Central memory CD8-positive, alpha-beta T cell (primary cell): Measurements from ENCODE around the gene ICAM1.

Experiments
- ATAC-seq: fragments of 150-1000 bp; cut with Tn5 transposase; replicated peaks from 2 replicates; pipeline ENCODE4 v1.10.0; 2022; ENCODE audit warnings: mild to moderate bottlenecking, moderate FRiP score, moderate number of reproducible peaks; ENCODE audit not compliant: poor library complexity, severe bottlenecking; ENCODE audit errors: extremely low read depth
- DNase-seq, 2 donors: peaks; one replicate each; pipeline ENCODE4 v3.0.0; 2021; ENCODE audit warnings: low spot score in 2 of 2
- H3K27ac Mint-ChIP-seq: one replicate; pipeline ENCODE4 v1.8.0; 2022; ENCODE audit warnings: low read depth, mild to moderate bottlenecking, moderate library complexity, mixed read lengths
- H3K27me3 Mint-ChIP-seq: one replicate; pipeline ENCODE4 v1.8.0; 2022; ENCODE audit warnings: mixed read lengths
- H3K36me3 Mint-ChIP-seq: one replicate; pipeline ENCODE4 v1.8.0; 2022; ENCODE audit warnings: mild to moderate bottlenecking, moderate library complexity, mixed read lengths; ENCODE audit not compliant: insufficient read depth
- H3K4me1 Mint-ChIP-seq: one replicate; pipeline ENCODE4 v1.8.0; 2022; ENCODE audit warnings: mixed read lengths
- H3K4me3 Mint-ChIP-seq: one replicate; pipeline ENCODE4 v1.8.0; 2022; ENCODE audit warnings: mild to moderate bottlenecking, moderate library complexity, mixed read lengths
- H3K9me3 Mint-ChIP-seq: one replicate; pipeline ENCODE4 v1.8.0; 2022; ENCODE audit warnings: mixed read lengths

The ICAM1 gene

DNA sequence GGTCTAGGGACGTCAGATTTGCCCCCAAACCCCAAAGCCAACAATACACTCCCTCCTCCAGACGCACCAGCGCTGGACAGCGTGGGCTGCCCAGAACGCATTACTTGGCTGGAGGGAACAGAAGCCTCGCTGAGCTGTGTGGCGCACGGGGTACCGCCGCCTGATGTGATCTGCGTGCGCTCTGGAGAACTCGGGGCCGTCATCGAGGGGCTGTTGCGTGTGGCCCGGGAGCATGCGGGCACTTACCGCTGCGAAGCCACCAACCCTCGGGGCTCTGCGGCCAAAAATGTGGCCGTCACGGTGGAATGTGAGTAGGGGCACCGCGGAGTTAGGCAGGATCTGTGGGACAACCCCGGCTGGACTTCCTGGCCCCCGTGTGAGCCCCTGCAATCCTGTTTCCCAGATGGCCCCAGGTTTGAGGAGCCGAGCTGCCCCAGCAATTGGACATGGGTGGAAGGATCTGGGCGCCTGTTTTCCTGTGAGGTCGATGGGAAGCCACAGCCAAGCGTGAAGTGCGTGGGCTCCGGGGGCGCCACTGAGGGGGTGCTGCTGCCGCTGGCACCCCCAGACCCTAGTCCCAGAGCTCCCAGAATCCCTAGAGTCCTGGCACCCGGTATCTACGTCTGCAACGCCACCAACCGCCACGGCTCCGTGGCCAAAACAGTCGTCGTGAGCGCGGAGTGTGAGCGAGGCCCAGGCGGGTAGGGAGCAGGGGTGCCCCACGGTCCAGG lies 22.9 kb downstream of the ICAM1 start:
- peaks cover 15% of the 10 kb centered on the region for H3K36me3 Mint-ChIP-seq
- peak overlapping the region; percentile 85 for H3K27ac Mint-ChIP-seq
- no peak for DNase-seq
- H3K27me3 Mint-ChIP-seq: peaks cover 48% of the 10 kb centered on the region
- H3K4me1 Mint-ChIP-seq: peaks cover 48% of the 10 kb centered on the region
- H3K9me3 Mint-ChIP-seq: no peaks in the 10 kb centered on the region
- no peak for ATAC-seq
- peak overlapping the region; percentile 87 for H3K4me3 Mint-ChIP-seq

DNA sequence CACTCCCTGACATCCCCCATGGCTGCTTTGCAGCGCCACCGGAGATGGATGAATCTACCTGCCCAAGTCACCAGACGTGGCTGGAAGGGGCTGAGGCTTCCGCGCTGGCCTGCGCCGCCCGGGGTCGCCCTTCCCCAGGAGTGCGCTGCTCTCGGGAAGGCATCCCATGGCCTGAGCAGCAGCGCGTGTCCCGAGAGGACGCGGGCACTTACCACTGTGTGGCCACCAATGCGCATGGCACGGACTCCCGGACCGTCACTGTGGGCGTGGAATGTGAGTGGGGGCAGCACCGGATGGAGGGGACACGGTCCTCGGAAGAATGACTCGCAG lies 23.4 kb downstream of the ICAM1 start:
- Mint-ChIP-seq H3K27ac (no peak overlapping the region), H3K4me1 (peaks cover 42% of the 10 kb centered on the region), H3K9me3 (no peaks in the 10 kb centered on the region), H3K36me3 (peaks cover 13% of the 10 kb centered on the region), H3K4me3 (peak overlapping the region; percentile 80), H3K27me3 (peaks cover 42% of the 10 kb centered on the region)
- ATAC-seq (no peak), DNase-seq (no peak)

DNA sequence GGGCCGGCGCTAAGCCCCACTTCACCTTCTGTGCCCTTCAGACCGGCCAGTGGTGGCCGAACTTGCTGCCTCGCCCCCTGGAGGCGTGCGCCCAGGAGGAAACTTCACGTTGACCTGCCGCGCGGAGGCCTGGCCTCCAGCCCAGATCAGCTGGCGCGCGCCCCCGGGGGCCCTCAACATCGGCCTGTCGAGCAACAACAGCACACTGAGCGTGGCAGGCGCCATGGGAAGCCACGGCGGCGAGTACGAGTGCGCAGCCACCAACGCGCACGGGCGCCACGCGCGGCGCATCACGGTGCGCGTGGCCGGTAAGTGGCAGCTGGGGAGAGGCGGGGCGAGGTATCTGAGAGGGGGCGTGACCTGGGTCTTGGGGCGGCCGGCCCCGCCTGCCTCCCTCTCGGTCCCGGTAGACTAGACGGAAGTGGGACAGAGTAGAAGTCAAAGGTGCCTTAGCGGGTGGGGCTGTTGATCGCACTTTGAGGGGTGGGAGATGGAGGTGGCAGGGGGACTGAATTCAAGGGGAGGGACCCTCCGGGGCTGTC lies 24.5 kb downstream of the ICAM1 start:
- Mint-ChIP-seq H3K27me3 (peaks cover 33% of the 10 kb centered on the region), H3K9me3 (no peaks in the 10 kb centered on the region), H3K4me3 (peak overlapping the region; percentile 80), H3K36me3 (peaks cover 12% of the 10 kb centered on the region), H3K4me1 (peaks cover 36% of the 10 kb centered on the region), H3K27ac (peak overlapping the region; percentile 66)
- peak; percentile 70 for ATAC-seq
- peak; percentile 52 to 63 for DNase-seq

DNA sequence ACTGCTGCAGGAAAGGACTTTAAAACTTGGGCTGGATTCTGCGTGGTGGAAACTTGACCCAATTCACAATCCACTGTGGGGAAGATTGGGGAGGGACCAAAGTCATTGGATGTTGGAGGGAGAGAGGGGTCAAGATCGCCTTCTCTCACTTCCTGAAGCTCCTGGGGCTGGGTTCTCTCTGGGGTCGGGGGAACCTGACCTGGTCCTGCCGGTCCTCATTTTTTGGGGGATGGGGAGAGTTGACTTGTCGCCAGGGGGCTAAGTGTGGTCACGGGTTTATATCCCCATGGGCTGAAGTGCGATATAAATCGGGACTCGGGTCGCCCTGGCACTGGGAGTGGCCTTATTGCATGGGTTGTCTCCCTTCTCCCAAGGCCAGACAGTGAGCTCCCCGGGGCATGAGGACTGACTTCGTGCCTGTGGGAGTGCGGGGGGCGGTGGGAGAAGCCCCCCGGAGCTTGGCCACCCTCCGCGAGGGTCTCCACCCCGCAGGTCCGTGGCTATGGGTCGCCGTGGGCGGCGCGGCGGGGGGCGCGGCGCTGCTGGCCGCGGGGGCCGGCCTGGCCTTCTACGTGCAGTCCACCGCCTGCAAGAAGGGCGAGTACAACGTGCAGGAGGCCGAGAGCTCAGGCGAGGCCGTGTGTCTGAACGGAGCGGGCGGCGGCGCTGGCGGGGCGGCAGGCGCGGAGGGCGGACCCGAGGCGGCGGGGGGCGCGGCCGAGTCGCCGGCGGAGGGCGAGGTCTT lies 25.1 kb downstream of the ICAM1 start:
- no peaks in the 10 kb centered on the region for H3K9me3 Mint-ChIP-seq
- peaks cover 11% of the 10 kb centered on the region for H3K36me3 Mint-ChIP-seq
- peaks cover 27% of the 10 kb centered on the region for H3K27me3 Mint-ChIP-seq
- ATAC-seq (no peak), DNase-seq (no peak)
- peaks cover 30% of the 10 kb centered on the region for H3K4me1 Mint-ChIP-seq
- H3K4me3 Mint-ChIP-seq: peak overlapping the region; percentile 80
- peak overlapping the region; percentile 66 for H3K27ac Mint-ChIP-seq

DNA sequence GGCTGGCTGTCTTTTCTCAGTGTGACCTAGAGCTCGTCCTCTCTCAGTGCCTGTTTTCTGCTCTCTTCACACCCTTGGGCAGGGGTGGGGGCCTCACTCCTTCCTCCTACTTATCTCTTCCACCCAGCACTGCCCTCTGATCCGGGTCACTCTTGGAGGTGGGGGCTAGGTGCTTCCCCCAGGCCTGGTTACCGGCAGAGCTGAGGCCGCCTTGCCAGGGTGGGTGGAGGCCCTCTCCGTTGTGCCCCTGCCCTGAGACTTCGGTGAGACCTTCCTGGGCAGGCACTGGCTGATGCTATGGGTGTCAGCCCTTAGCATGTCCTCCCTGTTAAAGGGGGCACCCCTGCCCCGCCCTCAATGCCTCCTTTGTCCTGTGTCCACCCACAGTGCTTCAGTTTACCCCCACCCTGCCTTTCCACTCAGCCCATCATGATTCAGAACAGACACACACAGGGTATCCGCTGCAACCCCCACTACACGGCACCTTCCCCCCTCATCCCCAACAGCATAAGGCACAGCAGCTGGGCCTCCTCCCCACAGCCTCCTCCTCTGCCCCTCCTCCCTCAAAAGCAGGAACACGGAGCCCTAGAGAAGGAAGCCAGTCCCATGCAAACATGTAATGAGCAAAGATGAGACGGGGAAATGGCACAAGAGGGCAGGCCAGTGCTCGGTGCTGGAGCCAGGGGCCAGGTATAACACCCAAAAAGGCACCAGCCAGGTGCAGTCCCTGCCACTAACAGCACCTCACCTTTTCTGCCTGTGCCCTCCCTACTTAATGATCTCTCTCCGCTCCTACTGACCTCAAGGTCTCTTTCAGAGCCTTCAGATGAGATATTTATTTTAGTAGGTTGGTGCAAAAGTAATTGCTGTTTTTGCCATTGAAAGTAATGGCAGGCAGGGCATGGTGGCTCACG lies 28.9 kb downstream of the ICAM1 start:
- Mint-ChIP-seq H3K36me3 (peaks cover 4% of the 10 kb centered on the region), H3K27me3 (no peaks in the 10 kb centered on the region), H3K4me1 (peaks cover 8% of the 10 kb centered on the region), H3K4me3 (no peak overlapping the region), H3K27ac (no peak overlapping the region), H3K9me3 (no peaks in the 10 kb centered on the region)
- ATAC-seq: no peak
- no peak for DNase-seq

DNA sequence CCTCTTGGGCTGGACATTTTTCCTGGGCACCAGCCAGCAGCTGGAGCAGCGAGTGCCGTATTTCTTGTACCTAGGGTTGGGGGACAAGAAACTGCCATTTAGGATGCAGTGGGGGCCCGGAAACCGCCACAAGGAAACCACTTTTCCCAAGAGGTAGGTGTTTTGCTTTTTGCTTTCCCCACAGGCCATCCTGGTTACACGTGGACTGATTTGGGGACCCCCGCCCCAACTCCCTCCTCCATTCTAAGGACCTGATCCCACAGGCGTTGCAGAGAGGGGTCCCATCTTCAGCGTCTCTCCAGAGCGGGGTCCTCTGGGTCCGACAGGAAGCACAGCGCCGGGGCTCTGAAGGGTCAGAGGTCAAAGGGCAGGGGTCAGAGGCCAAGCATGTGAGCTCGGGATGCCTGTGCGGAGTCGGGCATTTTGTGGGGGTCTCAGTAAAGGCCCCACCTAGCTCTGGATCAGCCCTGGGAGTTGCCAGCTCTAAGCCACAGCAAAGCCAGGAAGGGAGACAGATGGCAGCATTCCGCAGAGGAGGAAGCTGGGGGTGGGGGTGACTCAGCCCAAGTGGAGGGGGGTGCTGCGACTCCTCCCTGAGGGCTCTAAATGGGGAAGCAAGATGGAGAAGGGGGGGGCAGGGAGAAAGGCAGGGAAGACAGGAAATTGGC lies 34.4 kb downstream of the ICAM1 start:
- peaks cover 4% of the 10 kb centered on the region for H3K36me3 Mint-ChIP-seq
- no peaks in the 10 kb centered on the region for H3K27me3 Mint-ChIP-seq
- H3K4me3 Mint-ChIP-seq: no peak overlapping the region
- H3K27ac Mint-ChIP-seq: no peak overlapping the region
- no peaks in the 10 kb centered on the region for H3K4me1 Mint-ChIP-seq
- ATAC-seq (no peak), DNase-seq (no peak)
- no peaks in the 10 kb centered on the region for H3K9me3 Mint-ChIP-seq

DNA sequence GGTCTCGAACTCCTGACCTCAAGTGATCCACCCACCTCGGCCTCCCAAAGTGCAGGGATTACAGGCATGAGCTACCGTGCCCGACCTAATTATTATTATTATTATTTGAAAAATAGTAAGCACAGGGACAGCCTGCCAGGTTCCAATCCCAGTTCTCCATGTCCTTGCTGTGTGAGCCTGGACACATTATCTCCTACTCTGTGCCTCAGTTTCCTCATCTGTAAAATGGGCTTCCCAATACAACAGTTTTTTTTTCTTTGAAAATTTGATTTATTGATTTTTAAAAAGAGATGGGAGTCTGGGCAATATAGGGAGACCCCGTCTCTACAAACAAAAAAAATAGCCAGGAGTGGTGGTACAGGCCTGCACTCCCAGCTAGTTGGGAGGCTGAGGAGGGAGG lies 35.4 kb downstream of the ICAM1 start:
- peaks cover 3% of the 10 kb centered on the region for H3K36me3 Mint-ChIP-seq
- no peaks in the 10 kb centered on the region for H3K27me3 Mint-ChIP-seq
- no peaks in the 10 kb centered on the region for H3K4me1 Mint-ChIP-seq
- H3K4me3 Mint-ChIP-seq: no peak overlapping the region
- no peak for DNase-seq
- H3K27ac Mint-ChIP-seq: no peak overlapping the region
- ATAC-seq: no peak
- no peaks in the 10 kb centered on the region for H3K9me3 Mint-ChIP-seq

DNA sequence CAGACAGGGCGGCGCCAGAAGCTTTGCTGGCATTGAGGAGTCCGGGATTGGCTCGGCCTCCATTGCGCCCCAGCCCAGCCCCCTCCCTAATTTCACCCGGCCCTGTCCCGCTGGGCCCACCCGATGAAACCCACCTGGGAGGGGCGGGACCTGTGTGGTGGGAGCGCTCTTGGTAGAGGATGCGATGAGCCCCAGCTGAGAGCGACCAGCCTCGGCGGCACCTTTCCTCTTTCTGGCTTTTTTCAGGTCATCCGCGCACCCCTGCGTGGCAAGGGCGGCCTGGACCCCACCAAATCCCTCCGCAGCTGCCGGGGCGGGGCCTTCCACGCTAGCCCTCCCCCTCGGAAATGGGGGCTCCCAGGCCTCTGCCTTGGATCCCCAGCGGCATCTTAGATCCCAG lies 38.5 kb downstream of the ICAM1 start, which contains the start of gene ZGLP1:
ZGLP1 (minus strand) TSS at position 393 of the 400 bp plus-strand sequence.
- peaks cover 4% of the 10 kb centered on the region for H3K36me3 Mint-ChIP-seq
- no peaks in the 10 kb centered on the region for H3K27me3 Mint-ChIP-seq
- no peaks in the 10 kb centered on the region for H3K9me3 Mint-ChIP-seq
- H3K27ac Mint-ChIP-seq: no peak within 1 kb of the TSS
- peaks cover 3% of the 10 kb centered on the region for H3K4me1 Mint-ChIP-seq
- no peak within 1 kb of the TSS for H3K4me3 Mint-ChIP-seq
- DNase-seq (no peak), ATAC-seq (no peak)

DNA sequence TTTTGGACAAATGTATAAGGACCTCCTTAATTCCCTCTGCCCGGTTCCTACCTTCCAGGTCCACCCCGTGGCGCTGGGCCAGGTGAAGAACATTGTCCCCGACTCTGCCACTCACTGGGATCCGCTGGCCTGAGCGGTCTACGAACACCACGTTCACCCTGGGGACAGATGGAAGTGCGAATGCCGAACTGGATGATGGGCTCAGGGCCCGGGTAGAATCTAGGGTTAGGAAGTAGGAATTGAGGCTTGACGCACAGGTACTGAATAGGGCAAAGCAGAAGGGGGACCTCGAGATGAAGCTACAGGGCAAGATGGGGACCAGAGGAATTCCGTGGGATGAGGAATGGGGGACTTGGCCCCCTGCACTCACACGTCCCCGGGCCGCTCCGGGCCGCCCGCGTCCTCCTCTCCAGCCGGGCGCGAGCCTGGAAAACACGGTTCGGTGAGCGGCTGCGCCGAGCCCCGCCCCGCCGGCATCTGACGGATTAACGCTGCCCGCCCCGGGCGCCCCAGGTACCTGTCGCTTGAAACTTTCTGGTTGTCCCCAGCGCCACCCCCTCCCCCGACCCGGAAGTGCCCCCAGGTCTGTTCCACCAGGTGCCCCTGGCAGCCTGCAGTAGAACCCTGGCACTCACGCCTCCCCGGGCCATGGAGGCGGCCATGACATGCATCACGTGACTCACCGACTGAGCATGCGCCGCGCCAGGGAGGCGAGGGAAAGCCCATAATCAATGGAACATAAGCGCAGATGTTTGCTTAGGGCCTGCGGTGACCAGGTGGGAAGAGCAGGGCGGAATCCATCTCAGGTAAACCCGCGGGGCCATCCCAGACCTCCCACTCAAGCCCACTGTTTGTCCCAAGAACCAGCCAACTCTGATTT lies 44.7 kb downstream of the ICAM1 start, which contains the start of gene FDX2:
FDX2 (minus strand) TSS at position 681 of the 880 bp plus-strand sequence; CDS start at position 662, 19 bp downstream.
- peak within 1 kb of the TSS; percentile 72 for H3K27ac Mint-ChIP-seq
- peak; percentile 85 for ATAC-seq

DNA sequence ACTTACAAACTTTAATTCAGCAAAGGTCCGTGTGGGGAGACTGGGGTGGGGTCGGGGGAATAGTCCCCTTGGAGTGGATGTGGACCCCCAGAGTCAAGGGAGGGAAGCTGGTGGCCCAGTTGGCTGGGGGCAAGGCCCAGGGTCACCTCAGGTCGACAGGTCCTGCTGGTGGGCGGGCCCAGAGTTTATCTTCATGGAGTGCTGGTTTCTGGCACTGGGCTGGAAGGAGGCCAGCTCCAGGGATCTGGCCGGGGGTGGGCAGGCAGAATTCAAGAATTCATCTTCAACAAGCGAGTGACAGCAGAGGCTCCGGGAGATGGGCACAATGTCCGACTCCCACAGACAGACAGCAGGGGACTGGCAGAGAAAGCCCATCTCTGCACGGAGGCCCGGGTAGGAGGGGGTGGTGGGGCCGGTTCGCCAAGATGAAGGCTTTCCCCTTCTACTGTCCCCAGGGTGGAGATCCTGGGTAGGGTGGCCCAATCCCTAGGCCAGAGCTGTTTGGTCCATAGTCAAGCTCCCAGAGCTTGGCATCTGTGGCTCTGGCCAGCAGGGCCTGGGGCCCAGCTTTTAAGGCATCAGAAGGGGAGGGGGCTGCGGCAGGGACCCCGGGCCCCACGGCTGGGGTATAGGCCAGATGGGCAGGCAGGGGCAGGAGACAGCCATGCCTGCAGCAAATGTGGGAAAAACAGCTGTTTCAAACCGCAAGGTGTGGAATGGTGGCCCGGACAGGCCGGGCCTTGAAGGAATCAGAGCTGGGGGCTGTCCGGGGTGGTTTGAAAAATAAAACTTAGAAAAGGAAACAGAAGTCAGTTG lies 45.5 kb downstream of the ICAM1 start:
- Mint-ChIP-seq H3K36me3 (peaks cover 26% of the 10 kb centered on the region), H3K27me3 (no peaks in the 10 kb centered on the region), H3K9me3 (no peaks in the 10 kb centered on the region), H3K27ac (peak overlapping the region; percentile 72), H3K4me1 (peaks cover 22% of the 10 kb centered on the region), H3K4me3 (peak overlapping the region; percentile 83)
- no peak for DNase-seq
- ATAC-seq: no peak

More for the DNA sequence above, 44.7 kb downstream of the ICAM1 start, which contains the start of gene FDX2:
- Mint-ChIP-seq H3K36me3 (peaks cover 26% of the 10 kb centered on the region), H3K4me1 (peaks cover 22% of the 10 kb centered on the region), H3K27me3 (no peaks in the 10 kb centered on the region), H3K9me3 (no peaks in the 10 kb centered on the region), H3K4me3 (peak within 1 kb of the TSS; percentile 83)
- peak; percentile 74 to 83 for DNase-seq
